SK-N-SH treated with all-trans-retinoic acid at 6 μM for 48 hours (cell line): ENCODE measurements around the gene UBE3C.

Experiments
- ATAC-seq: fragments of 200-7000 bp; cut with Tn5 transposase; 3 replicates; pipeline ENCODE4 v1.9.1; 2020; ENCODE audit warnings: mild to moderate bottlenecking, moderate library complexity
- ARNTL ChIP-seq: fragments of 450-650 bp; formaldehyde crosslinking; IDR thresholded peaks from 2 replicates; pipeline ENCODE4 v1.5.0; 2020; ENCODE audit warnings: low read depth, mild to moderate bottlenecking, moderate library complexity, borderline replicate concordance
- BACH2 ChIP-seq: fragments of 250-450 bp; sonication (Bioruptor Pico); IDR thresholded peaks from 2 replicates; pipeline ENCODE4 v1.9.0; 2021; ENCODE audit warnings: mild to moderate bottlenecking, borderline replicate concordance
- CREB5 ChIP-seq: fragments of 250-450 bp; sonication (Bioruptor Pico); IDR thresholded peaks from 2 replicates; pipeline ENCODE4 v1.5.1; 2020; ENCODE audit warnings: low read depth, mild to moderate bottlenecking, moderate library complexity
- CSDC2 ChIP-seq: fragments of 250-450 bp; sonication (Bioruptor Pico); IDR thresholded peaks from 2 replicates; pipeline ENCODE4 v1.5.0; 2020; ENCODE audit warnings: mild to moderate bottlenecking, moderate library complexity
- ISL1 ChIP-seq: fragments of 250-450 bp; sonication (Bioruptor Pico); IDR thresholded peaks from 2 replicates; pipeline ENCODE4 v2.1.2; 2022; ENCODE audit warnings: mild to moderate bottlenecking, moderate library complexity
- OSR1 ChIP-seq: fragments of 250-450 bp; sonication (Bioruptor Pico); IDR thresholded peaks from 2 replicates; pipeline ENCODE4 v1.8.0; 2022; ENCODE audit warnings: moderate library complexity, mild to moderate bottlenecking, inconsistent platforms
- POU6F1 ChIP-seq: fragments of 250-450 bp; sonication (Bioruptor Pico); IDR thresholded peaks from 2 replicates; pipeline ENCODE4 v1.8.0; 2021; ENCODE audit warnings: low read depth, mild to moderate bottlenecking, moderate library complexity, borderline replicate concordance
- PPARA ChIP-seq: fragments of 250-450 bp; sonication (Bioruptor Pico); IDR thresholded peaks from 2 replicates; pipeline ENCODE4 v1.5.0; 2020; ENCODE audit warnings: mild to moderate bottlenecking, borderline replicate concordance
- SNAI2 ChIP-seq: fragments of 250-450 bp; sonication (Bioruptor Pico); IDR thresholded peaks from 2 replicates; pipeline ENCODE4 v1.5.0; 2020; ENCODE audit warnings: mild to moderate bottlenecking, moderate library complexity
- TOX ChIP-seq: fragments of 250-450 bp; sonication (Bioruptor Pico); IDR thresholded peaks from 2 replicates; pipeline ENCODE4 v1.8.0; 2021; ENCODE audit warnings: mild to moderate bottlenecking, moderate library complexity, borderline replicate concordance
- ZC3H10 ChIP-seq: fragments of 250-450 bp; sonication (Bioruptor Pico); IDR thresholded peaks from 2 replicates; pipeline ENCODE4 v1.5.1; 2021; ENCODE audit warnings: mild to moderate bottlenecking, moderate library complexity
- ZFP3 ChIP-seq: fragments of 250-450 bp; sonication (Bioruptor Pico); IDR thresholded peaks from 2 replicates; pipeline ENCODE4 v1.5.0; 2020; ENCODE audit warnings: mild to moderate bottlenecking, moderate library complexity
- ZFP30 ChIP-seq: fragments of 450-650 bp; formaldehyde crosslinking; IDR thresholded peaks from 2 replicates; pipeline ENCODE4 v1.5.0; 2022; ENCODE audit warnings: mild to moderate bottlenecking, moderate library complexity
- ZNF70 ChIP-seq: fragments of 450-650 bp; formaldehyde crosslinking; IDR thresholded peaks from 2 replicates; pipeline ENCODE4 v1.5.0; 2020; ENCODE audit warnings: mild to moderate bottlenecking, moderate library complexity
- ZNF8 ChIP-seq: fragments of 450-650 bp; formaldehyde crosslinking; IDR thresholded peaks from 2 replicates; pipeline ENCODE4 v1.5.0; 2020; ENCODE audit warnings: mild to moderate bottlenecking, moderate library complexity
- TF ChIP-seq, protein P1 (sequence below): fragments of 250-450 bp; sonication (Bioruptor Pico); IDR thresholded peaks from 2 replicates; pipeline ENCODE4 v1.5.1; 2021; ENCODE audit warnings: mild to moderate bottlenecking, moderate library complexity
- TF ChIP-seq, protein P2 (sequence below): fragments of 250-450 bp; sonication (Bioruptor Pico); IDR thresholded peaks from 2 replicates; pipeline ENCODE4 v1.5.0; 2020; ENCODE audit warnings: mild to moderate bottlenecking, moderate library complexity

The UBE3C gene

DNA sequence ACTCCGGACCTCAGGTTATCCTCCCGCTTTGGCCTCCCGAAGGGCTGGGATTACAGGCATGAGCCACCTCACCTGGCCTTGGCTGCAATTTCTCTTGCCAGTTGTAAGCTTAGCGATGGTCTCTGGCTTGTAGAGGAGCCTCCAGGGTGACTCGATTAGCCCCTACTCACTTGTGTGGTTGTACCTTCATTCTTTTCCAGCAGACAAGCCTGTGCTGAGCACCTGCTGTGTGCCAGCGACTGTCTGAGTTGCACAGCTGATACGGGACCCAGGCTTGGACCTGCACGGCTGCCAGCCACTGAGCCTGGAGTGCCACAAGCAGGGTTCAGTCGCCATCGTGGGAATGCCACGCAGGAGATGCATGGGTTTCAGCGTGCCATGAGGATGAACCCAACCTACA is 156.0 kb downstream of the UBE3C start:
- ATAC-seq: no peak
- TF ChIP-seq TOX (CRISPR knock-in tag) (no peak), ISL1 (CRISPR knock-in tag) (no peak)

DNA sequence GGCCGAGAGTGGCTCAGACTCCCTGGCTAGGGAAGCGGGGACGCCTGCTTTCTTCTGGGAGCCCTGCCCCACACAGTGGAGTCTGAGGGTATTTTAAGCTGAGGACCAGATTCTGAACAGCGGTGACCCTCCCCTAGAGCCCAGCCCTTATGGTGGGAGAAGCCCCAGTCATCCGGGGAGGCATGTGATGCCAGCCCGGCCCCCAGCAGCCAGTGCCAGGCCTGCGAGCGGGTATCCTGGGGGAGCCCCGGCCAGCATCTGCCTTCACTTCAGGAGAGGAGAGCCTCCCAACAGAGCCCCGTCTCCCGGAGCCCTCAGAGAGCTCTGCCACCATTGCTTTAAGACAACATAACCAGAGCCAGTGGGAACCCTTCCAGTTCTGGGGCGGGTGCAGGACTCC is 156.6 kb downstream of the UBE3C start:
- no peak for ATAC-seq

DNA sequence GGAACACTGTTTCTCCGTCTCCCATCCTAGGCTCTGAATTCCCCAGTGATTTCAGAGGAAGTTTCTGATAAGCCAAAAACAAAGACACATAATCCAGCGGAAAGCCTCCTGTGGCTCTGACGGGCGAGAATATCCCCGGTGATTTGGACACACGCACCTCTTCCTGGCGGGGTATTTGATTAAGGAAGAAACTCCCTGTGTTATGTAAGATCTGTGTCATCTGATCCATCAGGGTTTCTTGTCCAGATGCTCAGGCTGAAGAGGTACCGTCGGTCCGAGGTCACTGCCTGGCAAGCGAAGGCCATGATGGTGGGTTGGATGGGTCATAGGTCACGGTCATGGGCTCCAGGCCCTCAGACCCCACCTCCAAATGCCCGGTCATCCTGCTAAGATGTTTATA is 158.5 kb downstream of the UBE3C start:
- no peak for ATAC-seq
- TF ChIP-seq ISL1 (CRISPR knock-in tag) (no peak), CREB5 (CRISPR knock-in tag) (no peak), PPARA (CRISPR knock-in tag) (no peak), CSDC2 (no peak), ZNF70 (CRISPR knock-in tag) (no peak), ZFP30 (CRISPR knock-in tag) (no peak)
- TF ChIP-seq, protein P1, sequence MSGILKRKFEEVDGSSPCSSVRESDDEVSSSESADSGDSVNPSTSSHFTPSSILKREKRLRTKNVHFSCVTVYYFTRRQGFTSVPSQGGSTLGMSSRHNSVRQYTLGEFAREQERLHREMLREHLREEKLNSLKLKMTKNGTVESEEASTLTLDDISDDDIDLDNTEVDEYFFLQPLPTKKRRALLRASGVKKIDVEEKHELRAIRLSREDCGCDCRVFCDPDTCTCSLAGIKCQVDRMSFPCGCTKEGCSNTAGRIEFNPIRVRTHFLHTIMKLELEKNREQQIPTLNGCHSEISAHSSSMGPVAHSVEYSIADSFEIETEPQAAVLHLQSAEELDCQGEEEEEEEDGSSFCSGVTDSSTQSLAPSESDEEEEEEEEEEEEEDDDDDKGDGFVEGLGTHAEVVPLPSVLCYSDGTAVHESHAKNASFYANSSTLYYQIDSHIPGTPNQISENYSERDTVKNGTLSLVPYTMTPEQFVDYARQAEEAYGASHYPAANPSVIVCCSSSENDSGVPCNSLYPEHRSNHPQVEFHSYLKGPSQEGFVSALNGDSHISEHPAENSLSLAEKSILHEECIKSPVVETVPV: no peak

More for the DNA sequence above, 156.6 kb downstream of the UBE3C start:
- TF ChIP-seq CREB5 (CRISPR knock-in tag): no peak
- TF ChIP-seq ZFP30 (CRISPR knock-in tag): no peak
- TF ChIP-seq BACH2 (CRISPR knock-in tag): no peak
- no peak for TF ChIP-seq ZFP3
- no peak for TF ChIP-seq ZNF8 (CRISPR knock-in tag)
- TF ChIP-seq ZC3H10 (CRISPR knock-in tag): no peak
- no peak for TF ChIP-seq POU6F1 (CRISPR knock-in tag)
- TF ChIP-seq SNAI2 (CRISPR knock-in tag): no peak
- TF ChIP-seq ISL1 (CRISPR knock-in tag): no peak
- TF ChIP-seq CSDC2: no peak
- TF ChIP-seq OSR1 (CRISPR knock-in tag): no peak
- no peak for TF ChIP-seq ARNTL (CRISPR knock-in tag)
- TF ChIP-seq PPARA (CRISPR knock-in tag): no peak
- TF ChIP-seq, protein P1: no peak
- TF ChIP-seq ZNF70 (CRISPR knock-in tag): no peak

DNA sequence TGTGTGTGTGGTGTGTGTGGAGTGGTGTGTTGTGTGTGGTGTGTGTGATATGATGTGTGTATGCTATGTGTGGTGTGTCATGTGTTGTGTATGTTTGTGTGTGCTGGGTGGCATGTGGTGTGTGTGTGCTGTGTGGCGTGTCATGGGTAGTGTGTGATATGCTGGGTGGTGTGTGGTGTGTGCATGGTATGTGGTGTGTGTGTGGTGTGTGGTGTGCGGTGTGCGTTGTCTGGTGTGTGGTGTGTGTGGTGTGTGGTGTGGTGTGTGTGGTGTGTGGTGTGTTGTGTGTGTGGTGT is 160.5 kb downstream of the UBE3C start:
- no peak for ATAC-seq

More for the DNA sequence above, 160.5 kb downstream of the UBE3C start:
- TF ChIP-seq, protein P2, sequence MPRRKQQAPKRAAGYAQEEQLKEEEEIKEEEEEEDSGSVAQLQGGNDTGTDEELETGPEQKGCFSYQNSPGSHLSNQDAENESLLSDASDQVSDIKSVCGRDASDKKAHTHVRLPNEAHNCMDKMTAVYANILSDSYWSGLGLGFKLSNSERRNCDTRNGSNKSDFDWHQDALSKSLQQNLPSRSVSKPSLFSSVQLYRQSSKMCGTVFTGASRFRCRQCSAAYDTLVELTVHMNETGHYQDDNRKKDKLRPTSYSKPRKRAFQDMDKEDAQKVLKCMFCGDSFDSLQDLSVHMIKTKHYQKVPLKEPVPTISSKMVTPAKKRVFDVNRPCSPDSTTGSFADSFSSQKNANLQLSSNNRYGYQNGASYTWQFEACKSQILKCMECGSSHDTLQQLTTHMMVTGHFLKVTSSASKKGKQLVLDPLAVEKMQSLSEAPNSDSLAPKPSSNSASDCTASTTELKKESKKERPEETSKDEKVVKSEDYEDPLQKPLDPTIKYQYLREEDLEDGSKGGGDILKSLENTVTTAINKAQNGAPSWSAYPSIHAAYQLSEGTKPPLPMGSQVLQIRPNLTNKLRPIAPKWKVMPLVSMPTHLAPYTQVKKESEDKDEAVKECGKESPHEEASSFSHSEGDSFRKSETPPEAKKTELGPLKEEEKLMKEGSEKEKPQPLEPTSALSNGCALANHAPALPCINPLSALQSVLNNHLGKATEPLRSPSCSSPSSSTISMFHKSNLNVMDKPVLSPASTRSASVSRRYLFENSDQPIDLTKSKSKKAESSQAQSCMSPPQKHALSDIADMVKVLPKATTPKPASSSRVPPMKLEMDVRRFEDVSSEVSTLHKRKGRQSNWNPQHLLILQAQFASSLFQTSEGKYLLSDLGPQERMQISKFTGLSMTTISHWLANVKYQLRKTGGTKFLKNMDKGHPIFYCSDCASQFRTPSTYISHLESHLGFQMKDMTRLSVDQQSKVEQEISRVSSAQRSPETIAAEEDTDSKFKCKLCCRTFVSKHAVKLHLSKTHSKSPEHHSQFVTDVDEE (CRISPR knock-in tag): no peak
- TF ChIP-seq ARNTL (CRISPR knock-in tag) (no peak), CREB5 (CRISPR knock-in tag) (no peak)
- TF ChIP-seq, all 23 proteins: peak for 0
